AG20443 (cell line): ENCODE measurements around the gene MRFAP1L1.

Experiments used
- DNase-seq: peaks from one replicate; pipeline ENCODE4 v3.0.0; 2012; ENCODE audit warnings: low spot score, mixed read lengths

The MRFAP1L1 gene

DNA sequence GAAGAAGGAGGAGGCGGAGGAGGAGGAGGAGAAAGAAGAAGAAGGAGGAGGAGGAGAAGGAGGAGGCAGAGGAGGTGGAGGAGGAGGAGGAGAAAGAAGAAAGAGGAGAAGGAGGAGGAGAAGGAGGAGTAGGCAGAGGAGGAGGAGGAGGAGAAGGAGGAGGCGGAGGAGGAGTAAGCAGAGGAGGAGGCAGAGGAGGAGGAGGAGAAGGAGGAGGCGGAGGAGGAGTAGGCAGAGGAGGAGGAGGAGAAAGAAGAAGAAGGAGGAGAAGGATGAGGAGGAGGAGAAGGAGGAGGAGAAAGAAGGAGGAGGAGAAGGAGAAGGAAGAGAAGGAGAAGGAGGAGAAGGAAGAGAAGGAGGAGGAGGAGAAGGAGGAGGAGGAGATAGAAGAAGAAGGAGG lies 49.2 kb downstream of the MRFAP1L1 start:
- DNase-seq = no peak

DNA sequence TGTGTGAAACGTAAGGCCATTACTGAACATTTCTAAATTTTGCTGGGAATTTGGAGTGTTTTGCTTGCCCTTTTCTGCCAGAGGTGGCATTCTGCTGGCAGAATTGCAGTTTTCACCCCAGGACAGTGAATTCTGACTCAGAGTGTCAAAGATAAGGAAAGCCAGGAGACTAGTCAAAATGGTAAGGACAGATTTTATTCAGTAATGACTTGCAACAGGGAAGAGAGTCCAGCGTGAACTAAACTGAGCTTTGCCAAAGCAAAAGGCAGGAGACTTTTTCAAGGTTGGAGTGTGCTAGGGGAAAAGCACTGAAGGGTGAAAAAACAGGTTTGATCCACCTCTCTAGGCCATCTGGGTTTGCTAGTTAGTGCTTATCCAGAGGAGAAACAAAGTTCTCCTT lies 49.8 kb downstream of the MRFAP1L1 start:
- no peak for DNase-seq

DNA sequence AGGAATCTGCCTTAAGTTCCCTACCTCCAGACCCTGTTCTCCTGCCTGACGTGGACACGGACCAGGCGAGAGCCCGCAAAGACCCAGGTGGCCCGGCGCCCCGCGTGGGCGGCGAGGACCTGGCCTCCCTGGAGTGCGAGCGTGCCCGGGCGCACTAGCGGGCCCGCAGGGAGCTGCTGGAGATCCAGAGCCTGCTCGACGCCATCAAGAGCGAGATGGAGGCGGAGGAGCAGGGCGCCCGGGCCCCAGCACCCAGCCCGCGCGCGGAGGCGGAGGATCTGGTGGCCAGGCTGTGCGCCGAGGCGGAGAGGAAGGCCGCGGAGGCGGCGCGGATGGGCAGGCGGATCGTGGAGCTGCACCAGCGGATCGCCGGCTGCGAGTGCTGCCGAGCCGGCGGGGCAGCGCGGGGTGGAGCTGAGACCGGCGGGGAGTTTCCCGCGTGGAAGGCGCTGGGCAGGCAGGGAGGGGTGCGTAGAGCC lies 51.0 kb downstream of the MRFAP1L1 start:
- peak; percentile 62 for DNase-seq

DNA sequence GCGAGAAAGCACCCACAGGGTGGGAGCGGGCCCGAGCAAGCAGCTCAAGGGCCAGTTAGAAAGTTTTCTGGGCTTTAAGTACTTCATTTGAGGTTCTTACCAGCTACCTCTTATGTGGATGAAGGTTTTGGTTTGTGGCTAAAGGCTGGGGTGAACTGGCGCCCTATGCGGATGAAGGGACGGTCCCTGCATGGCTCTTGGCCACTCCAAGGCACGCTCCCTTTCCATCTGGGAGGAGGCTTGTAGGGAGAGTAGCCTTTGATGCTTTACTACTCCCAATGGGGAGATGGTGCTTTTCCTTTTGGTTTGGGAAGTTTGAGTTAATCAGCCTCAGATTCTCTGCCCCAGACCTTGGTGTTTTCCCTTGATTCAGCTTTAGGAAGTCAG lies 51.5 kb downstream of the MRFAP1L1 start:
- no peak for DNase-seq
